K562 (cell line): Measurements from ENCODE around the gene ADPRH. TPM values are rescaled to one million over a fixed set of nuclear protein-coding genes. Genes with fewer than 3 reads are reported as not detected.

Experiments
- CLOCK ChIP-seq: fragments of 250-450 bp; sonication (Bioruptor Pico); IDR thresholded peaks from 2 replicates; pipeline ENCODE4 v1.4.0; 2020; ENCODE audit warnings: mild to moderate bottlenecking, moderate library complexity, borderline replicate concordance
- CUX1 ChIP-seq: fragments of 200-800 bp; sonication (Bioruptor generic); IDR thresholded peaks from 2 replicates; pipeline ENCODE4 v1.6.1; 2016; ENCODE audit warnings: missing genetic modification characterization, missing compliant biosample characterization
- EHMT2 ChIP-seq: fragments of 450-650 bp; IDR thresholded peaks from 2 replicates; pipeline ENCODE4 v1.6.1; 2018; ENCODE audit warnings: antibody characterized with exemption
- ETV6 ChIP-seq, 3 experiments: fragments of 150-350 bp in 1 of 3; sonication (generic) in 1 of 3; formaldehyde crosslinking in 1 of 3; IDR thresholded peaks; 2 replicates each; pipeline versions ENCODE4 v1.6.1 to v1.8.0; 2014 to 2022; ENCODE audit warnings: borderline replicate concordance in 2 of 3, low read depth in 2 of 3, antibody characterized with exemption in 1 of 3, low read length in 1 of 3, mild to moderate bottlenecking in 1 of 3, missing genetic modification reagents in 1 of 3
- FIP1L1 ChIP-seq: fragments of 200-400 bp; formaldehyde crosslinking; IDR thresholded peaks from 2 replicates; pipeline ENCODE4 v1.6.1; 2018; ENCODE audit warnings: mild to moderate bottlenecking, low read depth, low read length; ENCODE audit not compliant: poor library complexity, severe bottlenecking
- HNRNPK ChIP-seq: fragments of 200-400 bp; formaldehyde crosslinking; IDR thresholded peaks from one replicate; pipeline ENCODE4 v1.6.1; 2018; ENCODE audit warnings: mild to moderate bottlenecking, low read depth, low read length; ENCODE audit not compliant: poor library complexity, severe bottlenecking
- KAT2B ChIP-seq: IDR thresholded peaks from one replicate; pipeline ENCODE4 v1.6.1; 2012; ENCODE audit warnings: low read depth, mild to moderate bottlenecking, control low read depth, inconsistent platforms, low read length, moderate library complexity
- NR2F6 ChIP-seq: fragments of 450-650 bp; formaldehyde crosslinking; IDR thresholded peaks from 2 replicates; pipeline ENCODE4 v1.4.0; 2020; ENCODE audit warnings: mild to moderate bottlenecking
- NR3C1 ChIP-seq: sonication (generic); formaldehyde crosslinking; IDR thresholded peaks from 2 replicates; pipeline ENCODE4 v1.8.1; 2022; ENCODE audit warnings: missing genetic modification reagents
- RBBP5 ChIP-seq: fragments of 200-600 bp; sonication (generic); IDR thresholded peaks from 2 replicates; pipeline ENCODE4 v1.6.1; 2012; ENCODE audit warnings: borderline replicate concordance, mild to moderate bottlenecking, low read length, control low read depth, inconsistent platforms; ENCODE audit not compliant: insufficient read depth, poor library complexity, severe bottlenecking
- RBFOX2 ChIP-seq: fragments of 200-400 bp; formaldehyde crosslinking; IDR thresholded peaks from 2 replicates; pipeline ENCODE4 v1.6.1; 2017; ENCODE audit warnings: low read depth, mild to moderate bottlenecking, low read length, moderate library complexity
- WHSC1 ChIP-seq: IDR thresholded peaks from one replicate; pipeline ENCODE4 v1.6.1; 2012; ENCODE audit warnings: low read length, control low read depth, inconsistent platforms
- polyA plus RNA-seq, 8 experiments: library from polyadenylated mRNA; depleted of rRNA in 4 of 8; stranded (reverse) in 5 of 8; unstranded in 3 of 8; fragments of >200 nt; fragmentation: Nextera tagmentation in 2 of 8; fragmentation: Illumina TruSeq in 1 of 8; extraction: Ambion mirVana in 2 of 8; extraction: Trizol in 1 of 8; gene quantifications; 2 replicates each; pipeline versions ENCODE4 v1.2.1 to v1.2.3, GENCODE V29; 2011 to 2014; ENCODE audit warnings: inconsistent platforms in 1 of 8, missing spikeins in 1 of 8
- total RNA-seq, 7 experiments: library from RNA; depleted of rRNA in 6 of 7; stranded (reverse); fragments of >200 nt in 6 of 7; fragmentation: Illumina TruSeq in 2 of 7; extraction: Trizol in 2 of 7; gene quantifications; 2 replicates each; pipeline versions ENCODE4 v1.2.1 to v1.2.3, GENCODE V29; 2011 to 2021; ENCODE audit warnings: low replicate concordance in 1 of 7
- TF ChIP-seq, protein P1 (sequence below): fragments of 250-450 bp; sonication (Bioruptor Pico); IDR thresholded peaks from 2 replicates; pipeline ENCODE4 v1.6.1; 2021; ENCODE audit warnings: mild to moderate bottlenecking
- TF ChIP-seq, protein P2 (sequence below): fragments of 250-450 bp; sonication (Bioruptor Pico); IDR thresholded peaks from 2 replicates; pipeline ENCODE4 v1.5.0; 2021; ENCODE audit warnings: mild to moderate bottlenecking, moderate library complexity

Gene ADPRH
- total and polyA plus RNA-seq, 9 of the 15 experiments (the other 6 are each of a cell fraction or from before 2014, with no cell fraction given), result 0.01 to 1.4 (median 0.65) TPM

GRCh38 chr3:119636891-119637611 is 57.8 kb downstream of the ADPRH start (continued):
- no peak for TF ChIP-seq CUX1 (CRISPR knock-in tag)
- TF ChIP-seq, protein P1, sequence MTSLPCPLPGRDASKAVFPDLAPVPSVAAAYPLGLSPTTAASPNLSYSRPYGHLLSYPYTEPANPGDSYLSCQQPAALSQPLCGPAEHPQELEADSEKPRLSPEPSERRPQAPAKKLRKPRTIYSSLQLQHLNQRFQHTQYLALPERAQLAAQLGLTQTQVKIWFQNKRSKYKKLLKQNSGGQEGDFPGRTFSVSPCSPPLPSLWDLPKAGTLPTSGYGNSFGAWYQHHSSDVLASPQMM, result no peak
- TF ChIP-seq, protein P2, sequence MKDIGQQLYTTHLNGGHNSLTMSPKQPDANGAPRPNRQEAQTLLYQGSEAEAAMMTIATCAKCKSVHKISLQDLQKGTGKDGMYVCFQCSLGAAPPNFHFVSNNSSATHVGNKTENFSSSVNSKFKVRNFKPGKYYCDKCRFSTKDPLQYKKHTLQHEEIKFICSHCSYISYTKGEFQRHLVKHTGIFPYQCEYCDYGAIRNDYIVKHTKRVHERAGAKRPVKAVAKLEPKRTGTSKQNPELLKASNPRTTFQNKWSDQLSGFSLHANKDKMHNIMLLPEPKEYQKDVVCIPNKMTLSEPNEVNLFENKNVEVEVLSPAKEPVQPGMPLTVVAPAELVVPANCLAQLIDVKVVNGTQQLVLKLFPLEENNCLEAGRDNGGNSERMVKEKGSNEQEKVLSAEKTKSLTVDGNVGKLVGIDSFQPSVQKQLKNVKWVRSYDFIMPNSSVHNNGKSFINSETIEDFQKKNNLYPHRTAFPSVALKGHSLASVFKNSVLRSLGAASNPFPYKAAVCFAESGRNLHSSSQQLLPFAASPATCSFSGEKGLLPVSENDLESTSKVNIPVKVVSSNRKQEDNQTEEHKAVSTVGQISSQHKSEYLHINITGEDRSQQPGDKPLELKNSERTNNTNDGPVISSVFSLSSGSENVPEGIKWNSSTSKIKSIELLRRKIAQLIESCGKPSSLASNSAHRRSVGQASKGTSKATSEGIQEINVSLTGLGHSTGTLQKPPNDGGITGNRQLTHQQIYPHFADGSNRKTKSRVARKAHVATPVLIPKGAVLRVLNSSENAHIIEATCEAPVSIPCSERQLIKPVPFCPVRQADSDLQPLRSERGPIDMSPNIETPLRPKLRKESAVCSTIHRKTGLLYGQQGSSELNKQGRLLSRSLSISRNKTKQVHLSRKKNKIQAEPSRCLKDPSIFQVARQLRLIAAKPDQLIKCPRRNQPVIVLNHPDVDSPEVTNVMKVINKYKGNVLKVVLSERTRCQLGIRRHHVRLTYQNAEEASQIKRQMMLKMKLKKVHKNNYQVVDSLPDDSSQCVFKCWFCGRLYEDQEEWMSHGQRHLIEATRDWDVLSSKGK, result no peak
- no peak for TF ChIP-seq NR3C1 (CRISPR knock-in tag)
- no peak for TF ChIP-seq WHSC1
- TF ChIP-seq CLOCK (CRISPR knock-in tag), result no peak
- no peak for TF ChIP-seq KAT2B
- TF ChIP-seq RBBP5, result no peak
- no peak for TF ChIP-seq RBFOX2
- no peak for TF ChIP-seq HNRNPK
- no peak for TF ChIP-seq FIP1L1
- TF ChIP-seq EHMT2, result no peak
- TF ChIP-seq NR2F6 (CRISPR knock-in tag), result no peak
- TF ChIP-seq ETV6 (IDR thresholded peaks at IDR 0.05; ENCODE audit: borderline replicate concordance in 1 of 2, low read depth in 2 of 2, low read length in 1 of 2), result no peak
- TF ChIP-seq ETV6 (CRISPR knock-in tag; IDR thresholded peaks at IDR 0.05; ENCODE audit: borderline replicate concordance), result no peak
